RCC 7860 (cell line): Measurements from ENCODE around the gene OR1I1.
"Not testable (repeated sequence)": the region's sequence is repeated elsewhere in the genome, so short reads cannot be mapped to it uniquely, and the experiment has no call there.

Source experiments
- DNase-seq: peaks from one replicate; pipeline ENCODE4 v3.0.0-alpha.2; 2015; ENCODE audit warnings: low spot score
- FAIRE-seq: peaks from 2 replicates; lab custom pipeline; 2012; peaks lifted over from hg19 to GRCh38; lab: Jason Lieb, UNC

Gene OR1I1

DNA sequence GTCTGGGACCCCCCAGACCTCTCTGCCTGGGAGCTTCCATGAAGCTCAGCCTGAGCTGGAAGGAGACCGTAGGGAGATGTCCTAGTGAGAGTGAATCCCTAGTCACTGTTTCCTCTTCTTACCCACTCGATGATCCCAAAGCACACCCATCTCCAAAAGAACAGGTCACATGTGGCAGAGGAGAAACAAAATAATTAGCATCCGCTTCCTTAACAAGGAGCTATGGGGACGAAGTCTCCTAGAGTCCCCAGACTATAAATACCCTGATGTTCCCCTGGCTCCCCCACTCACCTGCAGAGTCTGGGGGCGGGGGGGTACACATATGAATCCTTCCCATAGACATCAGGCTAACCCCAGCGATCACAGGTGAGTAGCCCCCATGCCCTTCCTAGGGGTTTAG is at the start of gene OR1I1:
Gene OR1I1 (plus strand): TSS at position 301 of the 400 bp plus-strand sequence. CDS start 4,855 bp downstream, outside the sequence.
- FAIRE-seq (no peak), DNase-seq (no peak)

- no peak for FAIRE-seq
- DNase-seq, result no peak
Observed at GRCh38 chr19:15035795-15036311, 46.2 kb upstream of the OR1I1 start.

DNA sequence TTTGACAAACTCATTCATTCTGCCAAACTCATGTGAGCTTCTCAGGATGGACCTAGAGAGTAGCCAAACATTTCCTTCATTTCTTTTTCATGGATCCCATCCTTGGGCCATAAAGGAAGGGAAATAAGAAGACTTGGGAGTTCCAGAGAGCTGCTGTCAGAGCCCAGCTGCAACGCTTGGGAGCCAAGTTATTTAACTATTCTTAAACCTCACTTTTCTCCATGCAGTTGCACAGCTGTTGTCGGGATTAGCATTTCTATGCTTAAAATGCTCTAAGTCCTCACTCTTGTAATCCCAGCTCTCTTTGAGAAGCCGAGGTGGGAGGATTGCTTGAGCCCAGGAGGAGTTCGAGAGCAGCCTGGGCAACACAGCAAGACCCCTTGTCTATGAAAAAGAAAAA is 44.4 kb upstream of the OR1I1 start:
- DNase-seq, result no peak
- no peak for FAIRE-seq

DNA sequence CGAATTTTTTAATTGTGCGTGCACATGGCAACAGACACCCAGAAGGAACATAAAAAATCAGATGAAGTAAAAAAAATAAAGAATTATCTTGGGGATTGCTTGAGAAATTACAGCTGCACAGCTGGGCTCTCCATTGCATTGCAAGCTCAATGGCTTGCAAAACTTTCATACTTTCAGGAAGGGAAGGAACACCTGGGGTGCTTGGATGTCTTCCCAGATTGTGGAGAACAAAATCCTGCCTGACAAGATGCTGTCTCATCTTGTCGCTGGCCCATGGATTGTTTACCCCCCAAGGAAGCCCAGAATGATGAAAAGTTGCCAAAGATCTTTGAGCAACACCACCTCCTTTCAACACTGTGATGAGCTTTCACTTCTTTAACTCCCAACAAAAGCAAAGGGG is 43.7 kb upstream of the OR1I1 start:
- FAIRE-seq, result no peak

DNA sequence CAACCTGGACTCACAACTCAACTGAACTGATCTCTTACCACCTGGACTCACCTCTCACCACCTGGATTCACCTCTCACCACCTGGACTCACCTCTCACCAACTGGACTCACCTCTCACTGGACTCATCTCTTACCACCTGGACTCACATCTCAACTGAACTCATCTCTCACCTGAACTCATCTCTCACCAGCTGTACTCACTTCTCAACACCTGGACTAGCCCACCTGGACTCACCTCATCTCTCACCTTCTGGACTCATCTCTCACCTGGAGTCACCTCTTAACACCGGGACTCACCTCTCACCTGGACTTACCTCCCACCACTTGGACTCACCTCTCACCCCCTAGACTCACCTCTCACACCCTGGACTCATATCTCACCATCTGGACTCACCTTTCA is 40.0 kb upstream of the OR1I1 start:
- DNase-seq, result no peak
- FAIRE-seq, result no peak

More for the DNA sequence above, 43.7 kb upstream of the OR1I1 start:
- DNase-seq, result no peak

GRCh38 chr19:15042826-15043225 is 39.2 kb upstream of the OR1I1 start:
- FAIRE-seq (no peak), DNase-seq (no peak)

DNA sequence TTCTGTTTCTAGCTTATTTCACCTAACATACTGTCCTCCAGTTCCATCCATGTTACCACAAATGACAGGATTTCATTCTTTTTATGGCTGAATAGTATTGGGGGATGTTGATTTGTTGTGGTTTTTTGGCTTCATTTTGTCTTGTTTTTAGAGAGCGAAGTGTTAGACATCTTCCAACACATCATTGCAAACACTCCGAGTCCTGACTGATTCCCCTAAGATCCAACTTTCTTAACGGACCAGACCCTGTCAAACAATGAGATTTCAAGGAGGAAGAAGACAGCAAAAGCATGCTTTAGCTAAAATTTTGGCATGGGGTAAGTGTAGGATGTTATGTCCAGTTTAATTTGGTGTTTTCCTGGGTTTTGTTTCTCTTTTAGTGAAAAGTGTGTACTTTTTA is 36.5 kb upstream of the OR1I1 start:
- DNase-seq (no peak), FAIRE-seq (no peak)

GRCh38 chr19:15047680-15048079 is 34.3 kb upstream of the OR1I1 start:
- FAIRE-seq (no peak), DNase-seq (no peak)

DNA sequence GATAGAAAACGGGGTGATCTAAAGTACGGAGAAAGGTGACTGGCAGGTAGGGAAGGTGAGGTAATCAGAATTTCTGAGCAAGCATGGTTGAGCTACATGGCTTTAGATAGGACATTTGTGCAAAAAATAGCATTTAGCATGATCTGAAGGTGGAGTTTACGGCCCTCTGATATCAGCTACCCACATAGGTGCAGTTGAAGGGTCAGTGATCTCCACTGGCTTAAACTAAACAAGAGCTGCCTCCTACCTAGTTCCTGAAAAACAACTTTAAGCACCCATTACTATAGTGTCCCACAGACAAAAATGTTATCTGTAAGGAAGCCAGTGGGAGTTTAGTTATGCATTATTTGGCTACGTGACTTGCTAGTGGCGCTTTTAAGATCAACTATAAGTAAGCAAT is 33.9 kb upstream of the OR1I1 start:
- no peak for FAIRE-seq
- DNase-seq, result no peak

GRCh38 chr19:15048885-15049541 is 33.0 kb upstream of the OR1I1 start, which contains the start of gene CASP14:
CASP14 (plus strand) TSS chr19:15049480; CDS start chr19:15052252, 2,772 bp downstream.
- FAIRE-seq, result no peak

DNA sequence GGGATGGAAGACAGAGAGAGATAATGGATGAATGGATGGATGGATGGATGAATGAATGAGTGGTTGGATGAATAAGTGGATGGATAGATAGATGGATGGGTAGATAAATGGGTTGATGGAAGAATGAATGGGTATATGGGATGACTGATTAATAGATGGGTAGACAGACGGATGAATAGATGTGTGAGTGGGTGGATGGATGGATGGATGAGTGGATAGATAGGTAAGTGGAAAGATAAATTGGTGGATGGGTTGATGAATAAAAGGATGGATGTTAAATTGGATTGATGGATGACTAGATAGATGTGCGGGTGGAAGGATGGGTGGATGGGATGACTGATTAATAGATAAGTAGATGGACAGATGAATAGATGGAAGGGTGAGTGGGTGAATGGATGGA is 31.4 kb upstream of the OR1I1 start:
- DNase-seq (no peak), FAIRE-seq (no peak)

More at GRCh38 chr19:15048885-15049541, 33.0 kb upstream of the OR1I1 start, which contains the start of gene CASP14:
- no peak for DNase-seq

GRCh38 chr19:15062036-15062435 is 20.0 kb upstream of the OR1I1 start:
- no peak for FAIRE-seq
- DNase-seq, result no peak

- FAIRE-seq, DNase-seq: not testable (repeated sequence)
Observed at GRCh38 chr19:15070386-15070785, 11.6 kb upstream of the OR1I1 start.

DNA sequence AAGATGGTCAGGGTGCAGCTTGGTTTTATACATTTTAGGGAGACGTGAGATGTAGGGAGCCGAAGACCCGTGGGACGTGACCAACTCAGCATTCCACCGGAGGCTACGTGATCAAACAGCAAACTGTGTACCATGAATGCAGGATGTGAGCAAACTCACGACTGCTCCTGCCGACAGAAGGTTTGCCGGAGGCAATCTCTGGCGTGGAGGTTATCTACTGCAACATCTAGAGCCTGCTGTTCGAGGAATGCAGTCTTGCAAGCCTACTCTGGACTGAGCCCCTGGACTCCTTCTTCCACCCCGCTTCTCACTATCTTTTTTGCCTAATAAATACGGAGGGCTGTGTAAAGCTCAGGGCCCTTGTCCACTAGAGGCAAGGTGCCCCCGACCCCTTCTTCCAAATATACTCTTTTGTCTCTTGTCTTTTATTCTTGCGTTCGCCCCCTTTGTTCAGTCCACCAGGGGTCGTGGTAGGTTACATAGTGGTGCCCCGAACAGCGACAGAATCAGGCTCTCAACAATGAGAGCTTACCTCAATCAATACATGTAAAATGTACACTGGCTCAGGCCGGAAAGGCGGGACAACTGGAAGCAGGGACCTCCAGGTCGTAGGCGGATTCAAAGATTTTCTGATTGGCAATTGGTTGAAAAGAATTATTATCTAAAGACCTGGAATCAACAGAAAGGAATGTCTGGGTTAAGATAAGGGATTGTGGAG is 8.9 kb upstream of the OR1I1 start:
- DNase-seq (no peak), FAIRE-seq (no peak)

DNA sequence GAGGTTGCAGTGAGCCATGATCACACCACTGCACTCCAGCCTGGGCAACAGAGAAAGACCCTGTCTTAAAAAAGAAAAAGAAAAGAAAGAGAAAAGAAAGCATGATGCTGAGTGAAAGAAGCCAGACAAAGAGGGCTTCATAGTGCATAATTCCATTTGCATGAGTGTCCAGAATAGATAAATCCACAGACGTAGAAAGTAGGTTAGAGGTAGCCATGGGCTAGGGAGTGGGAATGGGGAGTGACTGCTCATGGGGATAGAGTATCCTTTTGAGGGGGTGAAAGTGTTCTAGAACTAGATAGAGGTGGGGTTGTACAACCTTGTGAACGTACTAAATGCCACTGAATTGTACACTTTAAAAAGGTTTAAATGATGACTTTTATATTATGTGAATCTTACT is 7.6 kb upstream of the OR1I1 start:
- FAIRE-seq, result no peak
- DNase-seq, result no peak

DNA sequence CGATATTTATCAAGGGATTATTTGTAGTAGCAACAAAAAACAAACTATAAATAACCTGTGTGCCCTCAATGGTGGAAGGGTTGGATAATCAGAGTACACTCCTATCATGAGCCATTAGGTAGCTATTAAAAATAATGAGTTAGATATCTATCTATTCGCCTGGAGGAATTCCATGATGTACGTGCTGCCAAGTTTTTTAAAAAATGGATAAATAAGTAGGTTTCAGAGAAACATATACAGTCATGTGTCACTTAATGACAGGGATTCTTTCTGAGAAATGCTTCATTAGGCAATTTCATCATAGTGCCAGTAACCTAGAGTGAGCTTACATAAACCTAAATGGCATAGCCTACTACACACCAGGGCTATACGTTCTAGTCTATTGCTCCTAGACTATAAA is 6.2 kb upstream of the OR1I1 start:
- no peak for FAIRE-seq
- DNase-seq, result no peak

DNA sequence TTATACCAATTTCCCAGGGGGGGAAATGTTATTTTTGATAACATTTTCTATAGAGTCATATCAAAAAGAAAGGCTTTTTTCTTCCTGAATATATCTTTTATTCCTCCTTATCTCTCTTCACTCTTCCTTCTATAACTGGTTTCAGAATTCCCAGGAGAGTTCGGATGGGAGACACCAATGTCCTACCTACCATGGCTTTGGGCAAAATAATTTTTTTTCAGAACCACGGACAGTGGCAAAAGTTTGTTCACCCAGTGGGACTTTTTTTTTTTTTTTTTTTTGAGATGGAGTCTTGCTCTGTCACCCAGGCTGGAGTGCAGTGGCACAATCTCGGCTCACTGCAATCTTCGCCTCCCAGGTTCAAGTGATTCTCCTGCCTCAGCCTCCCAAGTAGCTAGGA is 2.0 kb upstream of the OR1I1 start:
- DNase-seq, FAIRE-seq: not testable (repeated sequence)

DNA sequence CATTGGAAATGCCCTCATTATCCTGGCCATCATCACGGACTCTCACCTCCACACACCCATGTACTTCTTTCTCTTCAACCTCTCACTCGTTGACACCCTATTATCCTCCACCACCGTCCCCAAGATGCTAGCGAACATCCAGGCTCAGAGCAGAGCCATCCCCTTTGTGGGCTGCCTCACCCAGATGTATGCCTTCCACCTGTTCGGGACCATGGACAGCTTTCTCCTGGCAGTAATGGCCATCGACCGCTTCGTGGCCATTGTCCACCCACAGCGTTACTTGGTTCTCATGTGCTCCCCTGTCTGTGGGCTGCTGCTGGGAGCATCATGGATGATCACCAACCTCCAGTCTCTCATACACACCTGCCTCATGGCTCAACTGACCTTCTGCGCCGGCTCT is 5.2 kb downstream of the OR1I1 start:
- no peak for DNase-seq
- no peak for FAIRE-seq

DNA sequence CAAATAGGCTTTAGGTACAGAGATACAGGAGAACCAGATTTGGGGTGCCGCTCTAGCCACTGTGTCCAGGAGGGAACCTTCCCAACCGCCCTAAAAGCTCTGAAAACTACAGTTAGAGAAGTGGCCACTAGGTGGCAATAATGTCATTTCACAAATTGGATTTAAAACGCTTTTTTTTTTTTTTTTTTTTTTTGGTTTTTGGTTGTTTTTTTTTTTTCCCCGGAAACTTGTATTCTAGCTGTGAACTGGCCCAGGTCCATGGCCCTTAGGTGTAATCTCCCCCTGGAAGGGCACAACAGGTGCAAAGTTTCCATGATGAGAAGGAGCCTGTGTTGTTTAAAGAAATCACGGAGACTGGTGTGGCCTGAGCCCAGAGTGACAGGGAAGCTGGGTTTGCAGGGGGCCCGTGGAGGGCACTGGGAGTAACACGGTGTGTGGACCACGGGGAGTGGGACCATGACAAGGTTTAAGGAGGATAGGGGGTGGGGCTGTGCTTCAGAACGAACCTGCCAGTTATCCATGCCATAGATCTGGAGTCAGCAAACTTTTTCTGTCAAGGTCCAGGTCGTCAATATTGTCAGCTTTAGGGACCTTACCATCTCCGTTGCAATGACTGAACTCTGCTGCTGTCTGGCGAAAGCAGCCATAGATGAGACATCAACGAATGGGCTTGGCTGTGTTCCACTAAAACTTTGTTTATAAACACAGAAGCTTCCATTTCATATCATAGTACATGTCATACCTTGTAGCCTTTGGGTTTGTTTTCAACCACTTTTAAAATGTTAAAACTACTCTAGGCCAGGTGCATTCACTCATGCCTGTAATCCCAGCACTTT is 10.1 kb downstream of the OR1I1 start:
- FAIRE-seq (peak; percentile 32), DNase-seq (peak; percentile 45)

- FAIRE-seq (no peak), DNase-seq (no peak)
Observed at GRCh38 chr19:15093001-15093400, 11.0 kb downstream of the OR1I1 start.

DNA sequence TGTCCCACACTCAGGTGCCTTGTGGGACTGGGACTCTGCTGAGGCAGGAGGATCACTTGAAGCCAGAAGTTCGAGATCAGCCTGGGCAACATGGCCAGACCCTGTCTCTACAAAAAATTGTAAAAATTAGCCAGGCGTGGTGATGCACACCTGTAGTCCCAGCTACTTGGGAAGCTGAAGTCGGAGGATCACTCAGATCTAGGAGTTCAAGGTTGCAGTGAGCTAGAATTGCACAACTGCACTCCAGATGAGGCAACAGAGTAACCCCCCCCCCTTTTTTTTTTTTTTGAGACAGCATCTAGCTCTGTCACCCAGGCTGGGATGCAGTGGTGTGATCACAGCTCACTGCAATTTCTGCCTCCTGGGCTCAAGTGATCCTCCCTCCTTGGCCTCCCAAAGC is 14.2 kb downstream of the OR1I1 start:
- DNase-seq, result no peak
- no peak for FAIRE-seq
